Upper lobe of left lung (tissue), 4 donors: ENCODE measurements around the gene ARID3C.

Experiments
- EP300 ChIP-seq, 4 donors: sonication (generic); formaldehyde crosslinking; IDR thresholded peaks; one replicate each; pipeline ENCODE4 v1.5.1; 2017; ENCODE audit warnings: antibody characterized with exemption in 4 of 4, control low read depth in 2 of 4
- POLR2A ChIP-seq, 4 donors: fragments of 450-650 bp; IDR thresholded peaks; one replicate each; pipeline ENCODE4 v1.5.1; 2016 to 2017; ENCODE audit warnings: antibody characterized with exemption in 4 of 4, mild to moderate bottlenecking in 2 of 4
- POLR2AphosphoS5 ChIP-seq, 2 donors: sonication (generic); formaldehyde crosslinking; IDR thresholded peaks; one replicate each; pipeline ENCODE4 v1.5.1; 2017; ENCODE audit warnings: antibody characterized with exemption in 2 of 2
- TF ChIP-seq, protein P1 (sequence below), 6 experiments: fragments of 450-650 bp in 4 of 6; fragments of 200-600 bp in 2 of 6; sonication (generic) in 2 of 6; IDR thresholded peaks; one replicate each; pipeline ENCODE4 v1.5.1; 2016 to 2019; ENCODE audit warnings: antibody characterized with exemption in 6 of 6

DNA sequence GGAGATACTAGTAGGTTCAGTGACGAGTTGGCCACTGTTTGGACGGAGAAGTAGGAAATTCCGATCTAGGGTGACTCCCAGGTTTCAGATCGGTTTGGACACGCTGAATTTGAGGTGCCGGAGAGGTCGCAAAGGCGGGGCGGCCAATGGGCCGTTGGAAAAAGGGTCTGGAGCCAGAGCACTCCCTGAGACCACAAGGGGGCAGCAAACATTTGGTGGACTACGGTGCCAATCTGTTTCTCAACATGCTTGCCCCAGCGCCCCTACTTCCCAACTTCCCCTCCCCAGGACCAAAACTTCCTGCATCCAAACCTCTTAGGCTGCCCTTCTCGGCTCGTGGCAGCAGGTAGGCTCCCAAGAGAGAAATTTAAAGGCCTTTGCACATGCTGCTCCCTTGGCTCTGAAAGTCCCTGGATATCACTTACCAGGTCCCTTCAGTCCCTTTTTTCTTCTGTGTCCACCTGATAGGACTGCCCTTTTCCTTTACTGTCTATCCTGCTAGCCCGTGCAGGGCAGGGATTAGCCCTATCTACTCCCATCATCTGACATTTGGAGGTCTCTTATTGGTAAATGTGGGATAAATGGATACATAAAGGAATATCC is 16.0 kb downstream of the ARID3C start:
- TF ChIP-seq, protein P1, sequence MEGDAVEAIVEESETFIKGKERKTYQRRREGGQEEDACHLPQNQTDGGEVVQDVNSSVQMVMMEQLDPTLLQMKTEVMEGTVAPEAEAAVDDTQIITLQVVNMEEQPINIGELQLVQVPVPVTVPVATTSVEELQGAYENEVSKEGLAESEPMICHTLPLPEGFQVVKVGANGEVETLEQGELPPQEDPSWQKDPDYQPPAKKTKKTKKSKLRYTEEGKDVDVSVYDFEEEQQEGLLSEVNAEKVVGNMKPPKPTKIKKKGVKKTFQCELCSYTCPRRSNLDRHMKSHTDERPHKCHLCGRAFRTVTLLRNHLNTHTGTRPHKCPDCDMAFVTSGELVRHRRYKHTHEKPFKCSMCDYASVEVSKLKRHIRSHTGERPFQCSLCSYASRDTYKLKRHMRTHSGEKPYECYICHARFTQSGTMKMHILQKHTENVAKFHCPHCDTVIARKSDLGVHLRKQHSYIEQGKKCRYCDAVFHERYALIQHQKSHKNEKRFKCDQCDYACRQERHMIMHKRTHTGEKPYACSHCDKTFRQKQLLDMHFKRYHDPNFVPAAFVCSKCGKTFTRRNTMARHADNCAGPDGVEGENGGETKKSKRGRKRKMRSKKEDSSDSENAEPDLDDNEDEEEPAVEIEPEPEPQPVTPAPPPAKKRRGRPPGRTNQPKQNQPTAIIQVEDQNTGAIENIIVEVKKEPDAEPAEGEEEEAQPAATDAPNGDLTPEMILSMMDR (IDR thresholded peaks at IDR 0.05), result peak; percentile 72 to 90 (median 81)
- TF ChIP-seq POLR2A (IDR thresholded peaks at IDR 0.05), result no peak
- TF ChIP-seq POLR2AphosphoS5 (IDR thresholded peaks at IDR 0.05), result no peak
- no peak for TF ChIP-seq EP300 (IDR thresholded peaks at IDR 0.05)
